SK-N-MC (cell line): Measurements from ENCODE around the gene EXOC3.

ENCODE experiments used
- EZH2 ChIP-seq: fragments of 200-600 bp; sonication (generic); IDR thresholded peaks from one replicate; pipeline ENCODE4 v1.6.1; 2017; ENCODE audit warnings: antibody characterized with exemption
- POLR2AphosphoS5 ChIP-seq: IDR thresholded peaks from 2 replicates; pipeline ENCODE4 v1.6.1; 2012; ENCODE audit warnings: mild to moderate bottlenecking, low read depth, low read length, borderline replicate concordance

GRCh38 chr5:424301-425110, 18.5 kb upstream of the EXOC3 start:
- TF ChIP-seq EZH2 (no peak), POLR2AphosphoS5 (no peak)
